ENCODE measurements around the gene DPH2. TPM values are rescaled to one million over a fixed set of nuclear protein-coding genes. Genes with fewer than 3 reads are reported as not detected.

The DPH2 gene
- total and polyA plus RNA-seq, 2 of the 8 experiments (the other 6 are each of a cell fraction or from before 2014, with no cell fraction given): 64.9 to 92.1 TPM

DNA sequence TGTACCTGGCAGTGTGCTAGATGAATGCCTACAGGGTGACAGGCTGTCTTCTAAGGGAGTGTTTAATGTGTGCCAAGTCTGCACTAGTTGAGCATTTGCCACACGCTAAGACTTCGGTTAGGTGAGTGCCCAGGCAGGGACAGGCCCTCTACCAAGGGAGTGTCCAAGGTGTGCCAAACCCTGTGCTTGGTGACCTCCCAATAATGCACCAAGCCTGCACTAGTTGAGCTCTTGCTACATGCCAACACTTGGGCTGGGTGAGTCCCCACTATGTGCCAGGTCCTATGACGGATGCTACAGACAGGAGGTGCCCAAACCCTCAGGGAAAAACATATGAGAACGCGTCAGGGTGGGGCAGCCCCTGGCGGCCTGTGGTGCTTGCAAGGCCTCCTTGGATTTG, 50.7 kb downstream of the DPH2 start:
- CTCF ChIA-PET (ENCODE audit: partially characterized antibody): interaction anchor here (0.9 to 16.6 kb wide), 10 partner anchors 9 to 260 kb away, joined by 3 to 252 read pairs (median 7); partner anchors contain the start of gene SLC6A9
- Histone ChIP-seq H2BK20ac (ENCODE audit: low read length) (no peak overlapping the region), H4K8ac (ENCODE audit: extremely low read depth, insufficient read depth, low read length) (no peak overlapping the region), H3K9me3 (ENCODE audit: insufficient read depth in 2 of 2, low read depth in 1 of 2, low read length in 1 of 2) (no peaks in the 10 kb centered on the region), H3K79me2 (ENCODE audit: control insufficient read depth in 1 of 2, insufficient read depth in 2 of 2, low read length in 2 of 2) (no peaks in the 10 kb centered on the region), H4K20me1 (replicated peaks in 1 of 2; ENCODE audit: control insufficient read depth in 1 of 2, insufficient read depth in 2 of 2, low read length in 2 of 2) (peaks cover 0 to 10% of the 10 kb centered on the region in 2 experiments), H3K27me3 (replicated peaks in 1 of 4; ENCODE audit: control insufficient read depth in 3 of 4, extremely low read depth in 1 of 4, insufficient read depth in 3 of 4, low read length in 3 of 4) (no peaks in the 10 kb centered on the region), H3K4me3 (ENCODE audit: extremely low read depth in 1 of 4, insufficient read depth in 2 of 4, low read depth in 3 of 4, low read length in 4 of 4) (no peak overlapping the region), H2BK5ac (ENCODE audit: low read depth, low read length) (0 out of 2 replicates have a peak overlapping the region, but pooled peaks have one; percentile 12), H3K14ac (ENCODE audit: insufficient read length) (no peak overlapping the region), H3K23ac (ENCODE audit: insufficient read length) (no peak overlapping the region), H4K91ac (replicated peaks; ENCODE audit: insufficient read length, low read length) (no peak overlapping the region), H3K27ac (ENCODE audit: low read depth, low read length) (no peak overlapping the region), H2BK15ac (ENCODE audit: low read length) (no peak overlapping the region), H3K4me2 (ENCODE audit: insufficient read depth in 1 of 2, low read depth in 2 of 2, low read length in 2 of 2) (no peak overlapping the region), H2BK120ac (replicated peaks; ENCODE audit: low read depth, low read length) (no peak overlapping the region), H3K4ac (replicated peaks; ENCODE audit: insufficient read length, low read depth, low read length) (no peak overlapping the region), H3K9ac (replicated peaks in 1 of 4; ENCODE audit: extremely low read depth in 1 of 4, low read depth in 3 of 4, low read length in 3 of 4) (no peak overlapping the region), H2AK5ac (ENCODE audit: low read depth, low read length) (no peak overlapping the region), H3K23me2 (ENCODE audit: low read depth, low read length) (no peaks in the 10 kb centered on the region), H3K79me1 (ENCODE audit: low read depth, low read length) (0 out of 2 replicates have a peak, but pooled peaks cover 3% of the 10 kb centered on the region), H3K56ac (replicated peaks; ENCODE audit: insufficient read length, low read depth, low read length) (no peak overlapping the region), H2AFZ (ENCODE audit: low read length) (no peak overlapping the region), H3K4me1 (replicated peaks in 1 of 4; ENCODE audit: control insufficient read depth in 3 of 4, insufficient read depth in 4 of 4, low read length in 3 of 4) (peaks cover 0 to 8% (median 2%) of the 10 kb centered on the region in 4 experiments; a peak in 4 of 7 replicates), H4K5ac (ENCODE audit: insufficient read length, low read depth, low read length) (no peak overlapping the region), H2BK12ac (ENCODE audit: low read depth, low read length) (no peak overlapping the region), H3K36me3 (ENCODE audit: control insufficient read depth in 2 of 4, insufficient read depth in 4 of 4, low read length in 3 of 4) (peaks cover 3 to 18% (median 11%) of the 10 kb centered on the region in 4 experiments; a peak in 7 of 8 replicates), H3K18ac (ENCODE audit: extremely low read depth, low read length) (no peak overlapping the region)
- DNase-seq (ENCODE audit: low read depth in 1 of 2, low spot score in 2 of 2) (no peak), FAIRE-seq (no peak)
- 81% methylated on average over 6 of the region's 6 CpGs; no CpG with 5 or more reads in 1 of the 2 experiments for WGBS, 2 experiments (ENCODE audit: extremely low coverage in 1 of 2, insufficient coverage in 1 of 2, insufficient read length in 1 of 2, insufficient replicate concordance in 2 of 2, low coverage in 1 of 2, low lambda C conversion rate in 2 of 2, missing lambda C conversion rate in 1 of 2)
- TF ChIP-seq, protein P1, sequence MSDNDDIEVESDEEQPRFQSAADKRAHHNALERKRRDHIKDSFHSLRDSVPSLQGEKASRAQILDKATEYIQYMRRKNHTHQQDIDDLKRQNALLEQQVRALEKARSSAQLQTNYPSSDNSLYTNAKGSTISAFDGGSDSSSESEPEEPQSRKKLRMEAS (IDR thresholded peaks at IDR 0.05): no peak
- no peak for TF ChIP-seq RXRA (IDR thresholded peaks at IDR 0.05; ENCODE audit: insufficient read depth, low read depth, low read length)
- no peak for TF ChIP-seq CEBPB (IDR thresholded peaks at IDR 0.05; ENCODE audit: low read depth, low read length)
- no peak for TF ChIP-seq BACH1 (IDR thresholded peaks at IDR 0.05; ENCODE audit: low read length)
- POLR2A ChIA-PET (ENCODE audit: partially characterized antibody): interaction anchor here (0.7 to 27.1 kb wide), 4 partner anchors 5 to 66 kb away, joined by 3 to 544 read pairs (median 274); partner anchors contain the start of gene SLC6A9

Measured in H1 (cell line).